Parathyroid adenoma (tissue), 2 donors: ENCODE measurements around the gene TMEM120A.
"Not testable (repeated sequence)": the region's sequence is repeated elsewhere in the genome, so short reads cannot be mapped to it uniquely, and the experiment has no call there.

ENCODE experiments used
- H2AFZ ChIP-seq: fragments of 300-600 bp; sonication (generic); one replicate; pipeline ENCODE4 v1.7.0; 2017; ENCODE audit warnings: antibody characterized with exemption, mild to moderate bottlenecking
- H3K27ac ChIP-seq: fragments of 300-600 bp; sonication (generic); one replicate; pipeline ENCODE4 v1.7.0; 2017
- H3K27me3 ChIP-seq: fragments of 300-600 bp; sonication (generic); one replicate; pipeline ENCODE4 v1.7.0; 2017; ENCODE audit warnings: low read length; ENCODE audit not compliant: control insufficient read depth, insufficient read depth
- H3K36me3 ChIP-seq: fragments of 300-600 bp; sonication (generic); one replicate; pipeline ENCODE4 v1.7.0; 2017; ENCODE audit warnings: low read length; ENCODE audit not compliant: control insufficient read depth, insufficient read depth
- H3K4me1 ChIP-seq: fragments of 300-600 bp; sonication (generic); one replicate; pipeline ENCODE4 v1.7.0; 2017; ENCODE audit warnings: control low read depth
- H3K4me2 ChIP-seq: fragments of 300-600 bp; sonication (generic); one replicate; pipeline ENCODE4 v1.7.0; 2017; ENCODE audit warnings: low read length
- H3K4me3 ChIP-seq: fragments of 300-600 bp; sonication (generic); one replicate; pipeline ENCODE4 v1.7.0; 2017; ENCODE audit warnings: low read depth, low read length
- H3K79me2 ChIP-seq: fragments of 300-600 bp; sonication (generic); one replicate; pipeline ENCODE4 v1.7.0; 2017; ENCODE audit warnings: control low read depth
- H3K9ac ChIP-seq: fragments of 300-600 bp; sonication (generic); one replicate; pipeline ENCODE4 v1.7.0; 2017; ENCODE audit warnings: mild to moderate bottlenecking
- H3K9me3 ChIP-seq: fragments of 300-600 bp; sonication (generic); one replicate; pipeline ENCODE4 v1.7.0; 2017; ENCODE audit warnings: low read length; ENCODE audit not compliant: control insufficient read depth
- CTCF ChIP-seq: fragments of 300-600 bp; sonication (generic); IDR thresholded peaks from one replicate; pipeline ENCODE4 v1.7.0; 2017; ENCODE audit warnings: antibody characterized with exemption, mild to moderate bottlenecking
- donor health status: primary hyperparathyroidism.

TMEM120A gene

GRCh38 chr7:76023002-76023401 lies 28.6 kb upstream of the TMEM120A start:
- TF ChIP-seq CTCF, result no peak
- H3K79me2 ChIP-seq, result no peaks in the 10 kb centered on the region
- no peak overlapping the region for H3K4me3 ChIP-seq
- no peak overlapping the region for H3K27ac ChIP-seq
- no peaks in the 10 kb centered on the region for H3K4me1 ChIP-seq
- H3K36me3 ChIP-seq, result no peaks in the 10 kb centered on the region
- H3K9ac ChIP-seq, result no peak overlapping the region
- H2AFZ ChIP-seq, result no peak overlapping the region
- no peaks in the 10 kb centered on the region for H3K9me3 ChIP-seq
- no peaks in the 10 kb centered on the region for H3K27me3 ChIP-seq
- H3K4me2 ChIP-seq, result no peak overlapping the region

GRCh38 chr7:76022026-76022780 lies 27.8 kb upstream of the TMEM120A start:
- Histone ChIP-seq H3K9ac (no peak overlapping the region), H3K27me3 (no peaks in the 10 kb centered on the region), H2AFZ (no peak overlapping the region), H3K4me1 (no peaks in the 10 kb centered on the region), H3K4me3 (no peak overlapping the region), H3K79me2 (no peaks in the 10 kb centered on the region), H3K27ac (no peak overlapping the region), H3K4me2 (no peak overlapping the region), H3K9me3 (no peaks in the 10 kb centered on the region), H3K36me3 (no peaks in the 10 kb centered on the region)
- TF ChIP-seq CTCF, result no peak

- no peaks in the 10 kb centered on the region for H3K79me2 ChIP-seq
- no peaks in the 10 kb centered on the region for H3K36me3 ChIP-seq
- no peak overlapping the region for H3K9ac ChIP-seq
- H2AFZ ChIP-seq, result no peak overlapping the region
- no peaks in the 10 kb centered on the region for H3K27me3 ChIP-seq
- no peak overlapping the region for H3K27ac ChIP-seq
- no peak overlapping the region for H3K4me2 ChIP-seq
- H3K4me1 ChIP-seq, result no peaks in the 10 kb centered on the region
- TF ChIP-seq CTCF, result peak; percentile 88
- no peaks in the 10 kb centered on the region for H3K9me3 ChIP-seq
- no peak overlapping the region for H3K4me3 ChIP-seq
Observed at GRCh38 chr7:76020031-76020714, 25.8 kb upstream of the TMEM120A start.

GRCh38 chr7:76018520-76018919 lies 24.1 kb upstream of the TMEM120A start:
- not testable (repeated sequence) for H3K36me3 ChIP-seq

GRCh38 chr7:76016191-76016947 lies 22.0 kb upstream of the TMEM120A start:
- H3K27me3 ChIP-seq, result no peaks in the 10 kb centered on the region
- no peaks in the 10 kb centered on the region for H3K4me1 ChIP-seq
- H3K9me3 ChIP-seq, result no peaks in the 10 kb centered on the region
- no peak overlapping the region for H3K9ac ChIP-seq
- H3K4me3 ChIP-seq, result no peak overlapping the region
- no peaks in the 10 kb centered on the region for H3K36me3 ChIP-seq
- no peak for TF ChIP-seq CTCF
- H3K79me2 ChIP-seq, result no peaks in the 10 kb centered on the region
- no peak overlapping the region for H3K27ac ChIP-seq
- no peak overlapping the region for H3K4me2 ChIP-seq
- no peak overlapping the region for H2AFZ ChIP-seq

More at GRCh38 chr7:76018520-76018919, 24.1 kb upstream of the TMEM120A start:
- not testable (repeated sequence) for H3K9me3 ChIP-seq, H2AFZ ChIP-seq, H3K27ac ChIP-seq, H3K79me2 ChIP-seq, H3K4me3 ChIP-seq, H3K9ac ChIP-seq, H3K4me2 ChIP-seq, H3K4me1 ChIP-seq, H3K27me3 ChIP-seq
